ENCODE results near the gene ALPI.

The ALPI gene

DNA sequence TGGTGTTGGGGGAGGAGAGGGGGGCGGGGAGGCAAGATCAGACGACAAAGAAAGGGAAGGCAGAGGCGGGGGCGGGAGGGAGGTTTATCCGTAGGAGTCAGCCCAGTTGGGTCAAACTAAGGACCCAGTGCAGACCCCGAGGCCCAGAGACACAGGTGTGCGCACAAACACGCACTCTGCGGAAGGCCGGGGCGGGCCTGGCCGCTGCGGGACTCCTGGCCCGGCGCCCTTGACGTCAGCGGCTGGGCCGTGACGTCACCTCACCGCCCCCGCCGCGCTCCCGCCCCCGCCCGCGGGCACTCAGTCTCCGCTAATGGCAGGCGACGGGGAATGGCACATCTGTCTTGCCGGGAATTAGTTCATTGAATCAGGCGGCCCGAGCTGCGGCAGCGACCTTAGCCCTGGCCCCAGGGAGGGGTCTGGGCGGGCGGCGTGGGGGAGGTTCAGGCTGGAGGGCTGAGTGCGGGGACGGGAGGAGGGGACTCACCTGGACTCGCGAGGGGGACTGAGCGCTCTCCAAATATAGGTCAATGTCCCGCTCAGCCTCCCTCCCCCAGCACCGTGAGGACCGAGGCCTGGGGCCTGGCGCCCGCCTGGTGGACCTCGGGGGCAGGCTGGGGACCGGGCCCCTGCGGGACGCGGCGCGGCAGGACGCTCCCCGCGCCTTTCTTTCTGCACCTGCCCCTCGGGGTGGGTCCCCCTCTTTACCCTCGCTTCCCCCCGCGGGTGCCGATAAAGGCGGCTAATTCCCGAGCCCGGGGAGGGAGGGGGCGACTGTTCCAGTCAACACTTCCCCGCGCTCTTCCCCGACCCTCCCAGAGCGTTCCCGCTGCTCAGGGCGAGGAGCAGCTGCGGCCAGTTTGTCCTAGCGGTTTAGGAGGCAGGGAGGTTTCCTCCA is 47.2 kb downstream of the ALPI start:
- ATAC-seq, result peak; percentile 41
- TF ChIP-seq ISL1 (CRISPR knock-in tag; IDR thresholded peaks at IDR 0.05) (no peak), TCF4 (CRISPR knock-in tag; IDR thresholded peaks at IDR 0.05; ENCODE audit: borderline replicate concordance) (no peak), PPARA (CRISPR knock-in tag; IDR thresholded peaks at IDR 0.05; ENCODE audit: borderline replicate concordance) (no peak), BACH2 (CRISPR knock-in tag; IDR thresholded peaks at IDR 0.05; ENCODE audit: borderline replicate concordance) (no peak), RARB (CRISPR knock-in tag; IDR thresholded peaks at IDR 0.05) (no peak), ESRRG (CRISPR knock-in tag; IDR thresholded peaks at IDR 0.05) (no peak), ARNTL (CRISPR knock-in tag; IDR thresholded peaks at IDR 0.05; ENCODE audit: borderline replicate concordance, low read depth) (no peak), ZC3H10 (CRISPR knock-in tag; IDR thresholded peaks at IDR 0.05) (no peak)
- TF ChIP-seq, protein P1, sequence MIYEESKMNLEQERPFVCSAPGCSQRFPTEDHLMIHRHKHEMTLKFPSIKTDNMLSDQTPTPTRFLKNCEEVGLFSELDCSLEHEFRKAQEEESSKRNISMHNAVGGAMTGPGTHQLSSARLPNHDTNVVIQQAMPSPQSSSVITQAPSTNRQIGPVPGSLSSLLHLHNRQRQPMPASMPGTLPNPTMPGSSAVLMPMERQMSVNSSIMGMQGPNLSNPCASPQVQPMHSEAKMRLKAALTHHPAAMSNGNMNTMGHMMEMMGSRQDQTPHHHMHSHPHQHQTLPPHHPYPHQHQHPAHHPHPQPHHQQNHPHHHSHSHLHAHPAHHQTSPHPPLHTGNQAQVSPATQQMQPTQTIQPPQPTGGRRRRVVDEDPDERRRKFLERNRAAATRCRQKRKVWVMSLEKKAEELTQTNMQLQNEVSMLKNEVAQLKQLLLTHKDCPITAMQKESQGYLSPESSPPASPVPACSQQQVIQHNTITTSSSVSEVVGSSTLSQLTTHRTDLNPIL (CRISPR knock-in tag; IDR thresholded peaks at IDR 0.05; ENCODE audit: low read depth), result no peak

DNA sequence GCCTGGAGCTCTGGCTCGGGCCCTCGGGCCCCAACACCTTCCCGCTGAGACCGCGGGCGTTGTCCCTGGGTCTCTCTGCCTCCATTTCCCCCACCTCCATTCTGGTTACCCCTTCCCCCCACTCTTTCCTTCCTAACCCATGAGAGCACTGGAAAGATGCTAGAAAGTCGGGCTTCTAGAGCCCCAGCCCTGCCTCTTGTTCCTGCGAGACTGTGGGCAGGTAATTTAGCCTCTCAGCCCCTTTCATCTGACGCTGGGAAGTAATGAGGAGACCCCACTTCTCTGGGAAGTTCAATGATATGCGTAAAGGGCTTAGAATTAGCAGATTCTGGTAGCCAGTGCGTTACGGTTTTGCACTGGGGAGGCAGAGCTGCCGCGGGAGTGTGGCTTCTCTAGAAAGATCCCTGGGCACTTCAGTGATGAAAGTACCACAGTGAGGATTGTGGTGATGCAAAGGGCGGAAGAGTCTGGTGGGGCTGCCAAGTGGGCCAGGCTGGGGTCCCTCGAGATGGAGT is 47.9 kb downstream of the ALPI start:
- TF ChIP-seq ZFP30 (CRISPR knock-in tag; IDR thresholded peaks at IDR 0.05) (no peak), RARB (CRISPR knock-in tag; IDR thresholded peaks at IDR 0.05) (no peak), CSDC2 (CRISPR knock-in tag; IDR thresholded peaks at IDR 0.05) (no peak), TOX (CRISPR knock-in tag; IDR thresholded peaks at IDR 0.05; ENCODE audit: borderline replicate concordance) (no peak)
- TF ChIP-seq, protein P2, sequence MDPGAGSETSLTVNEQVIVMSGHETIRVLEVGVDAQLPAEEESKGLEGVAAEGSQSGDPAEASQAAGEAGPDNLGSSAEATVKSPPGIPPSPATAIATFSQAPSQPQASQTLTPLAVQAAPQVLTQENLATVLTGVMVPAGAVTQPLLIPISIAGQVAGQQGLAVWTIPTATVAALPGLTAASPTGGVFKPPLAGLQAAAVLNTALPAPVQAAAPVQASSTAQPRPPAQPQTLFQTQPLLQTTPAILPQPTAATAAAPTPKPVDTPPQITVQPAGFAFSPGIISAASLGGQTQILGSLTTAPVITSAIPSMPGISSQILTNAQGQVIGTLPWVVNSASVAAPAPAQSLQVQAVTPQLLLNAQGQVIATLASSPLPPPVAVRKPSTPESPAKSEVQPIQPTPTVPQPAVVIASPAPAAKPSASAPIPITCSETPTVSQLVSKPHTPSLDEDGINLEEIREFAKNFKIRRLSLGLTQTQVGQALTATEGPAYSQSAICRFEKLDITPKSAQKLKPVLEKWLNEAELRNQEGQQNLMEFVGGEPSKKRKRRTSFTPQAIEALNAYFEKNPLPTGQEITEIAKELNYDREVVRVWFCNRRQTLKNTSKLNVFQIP (CRISPR knock-in tag; IDR thresholded peaks at IDR 0.05; ENCODE audit: borderline replicate concordance, low read depth), result no peak
- TF ChIP-seq, protein P1 (CRISPR knock-in tag; IDR thresholded peaks at IDR 0.05; ENCODE audit: low read depth), result no peak
- ATAC-seq, result no peak

DNA sequence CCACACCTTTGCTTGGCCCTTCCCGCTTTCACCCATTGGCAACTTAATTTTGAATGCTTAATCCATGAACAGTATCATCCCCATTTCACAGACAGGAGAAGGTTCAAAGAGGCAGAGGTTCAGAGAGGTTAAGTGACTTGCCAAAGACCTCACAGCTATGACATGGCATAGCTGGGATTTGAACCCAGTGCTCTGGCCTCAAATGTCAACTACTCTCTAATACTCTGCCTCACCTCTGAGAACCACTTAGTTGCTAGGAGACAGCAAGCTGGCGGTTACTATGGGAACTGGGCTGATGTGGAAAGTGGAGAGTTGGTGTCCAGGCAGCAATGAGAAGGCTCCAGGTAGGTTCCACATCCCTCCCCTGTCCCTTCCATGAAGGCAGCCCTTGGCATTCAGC is 48.5 kb downstream of the ALPI start:
- ATAC-seq, result no peak
- TF ChIP-seq BACH2 (CRISPR knock-in tag; IDR thresholded peaks at IDR 0.05; ENCODE audit: borderline replicate concordance) (no peak), TCF4 (CRISPR knock-in tag; IDR thresholded peaks at IDR 0.05; ENCODE audit: borderline replicate concordance) (no peak), PPARA (CRISPR knock-in tag; IDR thresholded peaks at IDR 0.05; ENCODE audit: borderline replicate concordance) (no peak), ZNF70 (CRISPR knock-in tag; IDR thresholded peaks at IDR 0.05) (no peak), SNAI2 (CRISPR knock-in tag; IDR thresholded peaks at IDR 0.05) (no peak), ZNF565 (CRISPR knock-in tag; conservative IDR thresholded peaks at IDR 0.05; ENCODE audit: low read depth) (no peak), TOX (CRISPR knock-in tag; IDR thresholded peaks at IDR 0.05; ENCODE audit: borderline replicate concordance) (no peak), GLIS3 (CRISPR knock-in tag; IDR thresholded peaks at IDR 0.05) (no peak), ZNF8 (CRISPR knock-in tag; IDR thresholded peaks at IDR 0.05) (no peak), RARB (CRISPR knock-in tag; IDR thresholded peaks at IDR 0.05) (no peak), ISL1 (CRISPR knock-in tag; IDR thresholded peaks at IDR 0.05) (no peak)
- TF ChIP-seq, protein P3, sequence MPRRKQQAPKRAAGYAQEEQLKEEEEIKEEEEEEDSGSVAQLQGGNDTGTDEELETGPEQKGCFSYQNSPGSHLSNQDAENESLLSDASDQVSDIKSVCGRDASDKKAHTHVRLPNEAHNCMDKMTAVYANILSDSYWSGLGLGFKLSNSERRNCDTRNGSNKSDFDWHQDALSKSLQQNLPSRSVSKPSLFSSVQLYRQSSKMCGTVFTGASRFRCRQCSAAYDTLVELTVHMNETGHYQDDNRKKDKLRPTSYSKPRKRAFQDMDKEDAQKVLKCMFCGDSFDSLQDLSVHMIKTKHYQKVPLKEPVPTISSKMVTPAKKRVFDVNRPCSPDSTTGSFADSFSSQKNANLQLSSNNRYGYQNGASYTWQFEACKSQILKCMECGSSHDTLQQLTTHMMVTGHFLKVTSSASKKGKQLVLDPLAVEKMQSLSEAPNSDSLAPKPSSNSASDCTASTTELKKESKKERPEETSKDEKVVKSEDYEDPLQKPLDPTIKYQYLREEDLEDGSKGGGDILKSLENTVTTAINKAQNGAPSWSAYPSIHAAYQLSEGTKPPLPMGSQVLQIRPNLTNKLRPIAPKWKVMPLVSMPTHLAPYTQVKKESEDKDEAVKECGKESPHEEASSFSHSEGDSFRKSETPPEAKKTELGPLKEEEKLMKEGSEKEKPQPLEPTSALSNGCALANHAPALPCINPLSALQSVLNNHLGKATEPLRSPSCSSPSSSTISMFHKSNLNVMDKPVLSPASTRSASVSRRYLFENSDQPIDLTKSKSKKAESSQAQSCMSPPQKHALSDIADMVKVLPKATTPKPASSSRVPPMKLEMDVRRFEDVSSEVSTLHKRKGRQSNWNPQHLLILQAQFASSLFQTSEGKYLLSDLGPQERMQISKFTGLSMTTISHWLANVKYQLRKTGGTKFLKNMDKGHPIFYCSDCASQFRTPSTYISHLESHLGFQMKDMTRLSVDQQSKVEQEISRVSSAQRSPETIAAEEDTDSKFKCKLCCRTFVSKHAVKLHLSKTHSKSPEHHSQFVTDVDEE (CRISPR knock-in tag; IDR thresholded peaks at IDR 0.05), result no peak
- TF ChIP-seq, protein P4, sequence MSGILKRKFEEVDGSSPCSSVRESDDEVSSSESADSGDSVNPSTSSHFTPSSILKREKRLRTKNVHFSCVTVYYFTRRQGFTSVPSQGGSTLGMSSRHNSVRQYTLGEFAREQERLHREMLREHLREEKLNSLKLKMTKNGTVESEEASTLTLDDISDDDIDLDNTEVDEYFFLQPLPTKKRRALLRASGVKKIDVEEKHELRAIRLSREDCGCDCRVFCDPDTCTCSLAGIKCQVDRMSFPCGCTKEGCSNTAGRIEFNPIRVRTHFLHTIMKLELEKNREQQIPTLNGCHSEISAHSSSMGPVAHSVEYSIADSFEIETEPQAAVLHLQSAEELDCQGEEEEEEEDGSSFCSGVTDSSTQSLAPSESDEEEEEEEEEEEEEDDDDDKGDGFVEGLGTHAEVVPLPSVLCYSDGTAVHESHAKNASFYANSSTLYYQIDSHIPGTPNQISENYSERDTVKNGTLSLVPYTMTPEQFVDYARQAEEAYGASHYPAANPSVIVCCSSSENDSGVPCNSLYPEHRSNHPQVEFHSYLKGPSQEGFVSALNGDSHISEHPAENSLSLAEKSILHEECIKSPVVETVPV (CRISPR knock-in tag; IDR thresholded peaks at IDR 0.05), result no peak
- TF ChIP-seq, protein P2 (CRISPR knock-in tag; IDR thresholded peaks at IDR 0.05; ENCODE audit: borderline replicate concordance, low read depth), result no peak
